Gastroesophageal sphincter (tissue), 4 donors: ENCODE measurements around the gene NXPH4. TPM values are rescaled to one million over a fixed set of nuclear protein-coding genes. Genes with fewer than 3 reads are reported as not detected.

Experiments used
- ATAC-seq: fragments of 150-250 bp; one replicate; pipeline ENCODE4 v1.9.1; 2016; ENCODE audit warnings: mild to moderate bottlenecking, moderate library complexity
- H3K27ac ChIP-seq, 4 donors: fragments of 200-600 bp; sonication (generic) in 3 of 4; 1 replicate in 3 of 4; 2 replicates in 1 of 4; pipeline ENCODE4 v1.5.1; 2016 to 2019
- H3K27me3 ChIP-seq: fragments of 200-600 bp; sonication (generic); one replicate; pipeline ENCODE4 v1.5.1; 2019
- H3K36me3 ChIP-seq, 2 donors: fragments of 200-600 bp; sonication (generic); one replicate each; pipeline ENCODE4 v1.5.1; 2019; ENCODE audit warnings: control low read depth in 1 of 2
- H3K4me1 ChIP-seq, 3 donors: fragments of 200-600 bp; sonication (generic); 1 replicate in 2 of 3; 2 replicates in 1 of 3; pipeline ENCODE4 v1.5.1; 2016 to 2019; ENCODE audit warnings: control low read depth in 2 of 3
- H3K4me3 ChIP-seq, 2 donors: fragments of 200-600 bp; sonication (generic); one replicate each; pipeline ENCODE4 v1.5.1; 2019; ENCODE audit warnings: mild to moderate bottlenecking in 1 of 2, moderate library complexity in 1 of 2
- H3K9me3 ChIP-seq, 3 donors: fragments of 200-600 bp; sonication (generic); one replicate each; pipeline ENCODE4 v1.5.1; 2017 to 2019; ENCODE audit warnings: control low read depth in 2 of 3
- EP300 ChIP-seq: sonication (generic); formaldehyde crosslinking; IDR thresholded peaks from one replicate; pipeline ENCODE4 v1.6.1; 2017; ENCODE audit warnings: antibody characterized with exemption, mild to moderate bottlenecking
- POLR2A ChIP-seq, 2 donors: fragments of 450-650 bp; IDR thresholded peaks; one replicate each; pipeline ENCODE4 v1.6.1; 2017; ENCODE audit warnings: antibody characterized with exemption in 2 of 2, mild to moderate bottlenecking in 2 of 2, moderate library complexity in 1 of 2
- POLR2AphosphoS5 ChIP-seq: sonication (generic); formaldehyde crosslinking; IDR thresholded peaks from one replicate; pipeline ENCODE4 v1.6.1; 2017; ENCODE audit warnings: antibody characterized with exemption
- WGBS, 2 donors: methylation state at CpG; one replicate each; pipeline ENCODE4 v1.1.5; 2018; ENCODE audit warnings: low coverage in 1 of 2; 5-methylcytosine and 5-hydroxymethylcytosine counted together
- total RNA-seq, 4 donors: library from RNA; depleted of rRNA; stranded (reverse); fragments of >200 nt; gene quantifications; one replicate each; pipeline ENCODE4 v1.1.0, GENCODE V29; 2016
- TF ChIP-seq, protein P1 (sequence below), 4 experiments: fragments of 200-600 bp in 2 of 4; fragments of 450-650 bp in 2 of 4; sonication (generic) in 1 of 4; IDR thresholded peaks; one replicate each; pipeline ENCODE4 v1.5.1; 2017 to 2019; ENCODE audit warnings: antibody characterized with exemption in 4 of 4, mild to moderate bottlenecking in 2 of 4, moderate library complexity in 2 of 4

Gene NXPH4
- total RNA-seq, 4 donors from 2014 or later, result 1.1 TPM; not detected in 3

DNA sequence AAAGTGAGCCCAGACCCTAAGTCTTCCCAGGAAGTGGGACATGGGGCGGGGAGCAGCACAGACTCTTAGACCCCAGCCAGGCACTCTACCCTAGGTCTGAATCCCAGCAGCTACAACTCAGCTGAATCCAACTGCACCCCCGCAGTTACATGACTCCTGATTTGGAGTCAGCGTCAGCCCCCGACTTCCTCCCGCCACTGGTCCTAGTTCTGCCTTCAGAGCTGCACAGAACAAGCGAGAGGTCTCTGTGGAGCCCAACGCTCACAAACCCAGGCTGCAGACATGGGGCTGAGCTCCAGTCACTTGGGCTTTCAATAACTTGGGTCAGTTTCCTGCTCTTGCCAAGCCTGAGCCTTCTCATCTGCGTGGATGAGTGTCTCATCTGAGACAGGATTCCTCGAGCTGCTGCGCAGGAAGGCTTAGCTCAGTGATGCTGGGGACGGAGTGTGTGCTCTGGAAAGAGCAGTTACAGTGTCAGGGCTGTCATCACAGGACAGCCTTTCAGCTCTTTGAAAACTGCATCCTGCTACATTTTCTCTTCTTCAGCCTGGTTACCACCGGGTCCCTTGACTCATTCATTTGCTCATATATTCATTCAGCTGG, 30.6 kb upstream of the NXPH4 start:
- Histone ChIP-seq H3K27ac (no peak overlapping the region), H3K27me3 (no peaks in the 10 kb centered on the region), H3K9me3 (no peaks in the 10 kb centered on the region), H3K4me3 (no peak overlapping the region), H3K36me3 (peaks cover 0 to 89% of the 10 kb centered on the region in 2 donors), H3K4me1 (peaks cover 0 to 9% (median 0%) of the 10 kb centered on the region in 3 donors)
- TF ChIP-seq POLR2A (IDR thresholded peaks at IDR 0.05) (no peak), POLR2AphosphoS5 (no peak), EP300 (no peak)
- TF ChIP-seq, protein P1, sequence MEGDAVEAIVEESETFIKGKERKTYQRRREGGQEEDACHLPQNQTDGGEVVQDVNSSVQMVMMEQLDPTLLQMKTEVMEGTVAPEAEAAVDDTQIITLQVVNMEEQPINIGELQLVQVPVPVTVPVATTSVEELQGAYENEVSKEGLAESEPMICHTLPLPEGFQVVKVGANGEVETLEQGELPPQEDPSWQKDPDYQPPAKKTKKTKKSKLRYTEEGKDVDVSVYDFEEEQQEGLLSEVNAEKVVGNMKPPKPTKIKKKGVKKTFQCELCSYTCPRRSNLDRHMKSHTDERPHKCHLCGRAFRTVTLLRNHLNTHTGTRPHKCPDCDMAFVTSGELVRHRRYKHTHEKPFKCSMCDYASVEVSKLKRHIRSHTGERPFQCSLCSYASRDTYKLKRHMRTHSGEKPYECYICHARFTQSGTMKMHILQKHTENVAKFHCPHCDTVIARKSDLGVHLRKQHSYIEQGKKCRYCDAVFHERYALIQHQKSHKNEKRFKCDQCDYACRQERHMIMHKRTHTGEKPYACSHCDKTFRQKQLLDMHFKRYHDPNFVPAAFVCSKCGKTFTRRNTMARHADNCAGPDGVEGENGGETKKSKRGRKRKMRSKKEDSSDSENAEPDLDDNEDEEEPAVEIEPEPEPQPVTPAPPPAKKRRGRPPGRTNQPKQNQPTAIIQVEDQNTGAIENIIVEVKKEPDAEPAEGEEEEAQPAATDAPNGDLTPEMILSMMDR (IDR thresholded peaks at IDR 0.05), result no peak
- 75% methylated on average over 1 to 2 of the region's 12 CpGs for WGBS, 2 donors
- no peak for ATAC-seq

DNA sequence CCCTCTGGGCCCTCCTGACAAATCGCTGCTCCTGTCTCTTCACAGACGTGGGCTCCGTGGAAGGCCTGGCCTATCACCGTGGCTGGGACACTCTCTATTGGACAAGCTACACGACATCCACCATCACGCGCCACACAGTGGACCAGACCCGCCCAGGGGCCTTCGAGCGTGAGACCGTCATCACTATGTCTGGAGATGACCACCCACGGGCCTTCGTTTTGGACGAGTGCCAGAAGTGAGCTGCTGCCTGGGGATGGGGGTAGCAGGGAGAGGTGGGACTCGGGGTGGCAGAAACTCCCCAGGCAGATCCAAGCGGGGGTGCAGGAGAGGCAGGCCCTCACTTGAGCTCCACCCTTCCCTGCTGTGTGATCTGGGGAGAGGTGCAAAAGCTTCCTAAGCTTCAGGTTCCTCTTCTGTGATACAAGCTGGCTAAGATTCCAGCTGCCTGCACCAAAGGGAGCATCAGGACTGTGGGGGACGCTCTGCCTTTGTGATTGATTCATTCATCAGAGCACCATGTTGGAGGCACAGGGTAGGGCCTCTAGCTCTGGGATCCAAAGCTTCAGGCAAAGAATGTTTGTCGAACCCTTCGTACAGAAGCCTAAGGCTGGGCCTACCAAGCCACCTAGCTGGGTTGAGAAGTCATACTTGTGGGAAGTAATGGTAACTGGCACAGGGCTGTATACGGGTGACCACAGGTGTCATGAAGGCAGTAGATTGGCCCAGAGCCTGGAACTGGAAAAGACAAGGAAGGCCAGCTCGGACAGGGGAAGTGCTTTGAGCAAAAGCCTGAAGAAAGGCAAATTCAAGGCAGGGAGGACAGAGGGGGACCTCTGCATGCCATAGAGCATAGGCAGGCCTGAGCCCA, 29.1 kb upstream of the NXPH4 start:
- H3K36me3 ChIP-seq, result peaks cover 0 to 92% of the 10 kb centered on the region in 2 donors
- H3K4me3 ChIP-seq, result no peak overlapping the region
- no peak overlapping the region for H3K27ac ChIP-seq
- H3K4me1 ChIP-seq, result peaks cover 0 to 9% (median 0%) of the 10 kb centered on the region in 3 donors
- no peak for TF ChIP-seq POLR2AphosphoS5
- TF ChIP-seq POLR2A (IDR thresholded peaks at IDR 0.05), result no peak
- no peaks in the 10 kb centered on the region for H3K9me3 ChIP-seq
- H3K27me3 ChIP-seq, result no peaks in the 10 kb centered on the region
- ATAC-seq, result no peak
- 16% methylated on average over 4 of the region's 21 CpGs; no CpG with 5 or more reads in 1 of the 2 donors for WGBS, 2 donors

DNA sequence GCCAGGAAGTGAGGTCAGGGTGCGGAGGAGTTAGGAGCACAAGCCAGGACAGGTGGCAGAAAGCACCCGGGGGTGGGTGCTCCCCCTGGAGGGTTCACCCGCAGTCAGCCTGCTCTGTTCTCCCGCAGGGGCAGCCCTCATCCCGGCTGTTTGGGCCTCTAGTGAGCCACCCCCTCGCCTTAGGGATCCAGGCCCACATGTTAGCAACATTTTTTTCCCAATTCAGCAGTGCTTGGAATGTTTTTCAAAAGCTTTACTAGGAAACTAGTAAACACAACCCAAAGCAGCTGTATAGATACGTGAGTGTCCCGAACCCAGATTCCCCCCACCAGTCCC, 28.5 kb upstream of the NXPH4 start:
- peaks cover 0 to 9% (median 0%) of the 10 kb centered on the region in 3 donors for H3K4me1 ChIP-seq
- no peak overlapping the region for H3K27ac ChIP-seq
- 60 to 62% methylated on average over 2 to 6 of the region's 8 CpGs for WGBS, 2 donors
- H3K4me3 ChIP-seq, result no peak overlapping the region
- no peaks in the 10 kb centered on the region for H3K27me3 ChIP-seq
- no peak for ATAC-seq
- H3K36me3 ChIP-seq, result peaks cover 0 to 98% of the 10 kb centered on the region in 2 donors
- H3K9me3 ChIP-seq, result no peaks in the 10 kb centered on the region
- TF ChIP-seq POLR2A (IDR thresholded peaks at IDR 0.05) (no peak), EP300 (no peak), POLR2AphosphoS5 (no peak)
- TF ChIP-seq, protein P1 (IDR thresholded peaks at IDR 0.05), result no peak

DNA sequence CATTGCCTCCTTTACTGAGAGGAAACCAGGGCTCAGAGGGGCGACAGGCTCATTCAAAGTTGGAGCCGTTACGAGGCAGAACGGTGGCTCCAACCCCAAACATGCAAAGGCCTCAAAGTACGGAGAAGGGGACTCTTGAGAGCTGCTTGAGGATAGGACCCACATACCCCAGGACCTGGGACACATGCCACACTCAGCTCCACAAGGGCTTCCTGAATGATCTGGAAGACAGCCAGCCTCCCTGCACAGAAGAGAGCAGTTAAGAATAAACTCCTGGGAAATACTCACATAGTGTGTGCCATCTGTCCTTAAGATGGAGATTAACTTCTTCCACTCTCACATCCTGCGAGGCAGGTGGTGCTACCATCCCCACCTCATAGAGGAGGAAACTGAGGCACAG, 26.6 kb upstream of the NXPH4 start:
- no peak for TF ChIP-seq POLR2AphosphoS5
- TF ChIP-seq, protein P1 (IDR thresholded peaks at IDR 0.05), result no peak
- TF ChIP-seq EP300, result no peak
- no peak for TF ChIP-seq POLR2A (IDR thresholded peaks at IDR 0.05)
- Histone ChIP-seq H3K9me3 (no peaks in the 10 kb centered on the region), H3K4me1 (peaks cover 0 to 9% (median 0%) of the 10 kb centered on the region in 3 donors), H3K4me3 (no peak overlapping the region), H3K27ac (no peak overlapping the region), H3K27me3 (no peaks in the 10 kb centered on the region), H3K36me3 (peaks cover 0 to 99% of the 10 kb centered on the region in 2 donors)
- 40% methylated on average over 2 of the region's 6 CpGs; no CpG with 5 or more reads in 1 of the 2 donors for WGBS, 2 donors
- no peak for ATAC-seq

DNA sequence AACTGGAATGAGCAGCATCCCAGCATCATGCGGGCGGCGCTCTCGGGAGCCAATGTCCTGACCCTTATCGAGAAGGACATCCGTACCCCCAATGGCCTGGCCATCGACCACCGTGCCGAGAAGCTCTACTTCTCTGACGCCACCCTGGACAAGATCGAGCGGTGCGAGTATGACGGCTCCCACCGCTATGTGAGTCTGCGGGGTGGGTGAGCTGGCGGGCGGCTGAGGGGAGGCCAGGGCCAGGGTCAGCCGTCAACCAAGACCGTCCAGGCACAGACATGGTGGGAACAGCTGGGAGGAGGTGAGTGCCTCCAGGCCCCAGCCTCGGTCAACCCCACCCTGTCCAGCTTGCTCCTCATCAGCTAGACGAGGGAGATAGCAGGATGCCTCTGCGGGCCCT, 25.8 kb upstream of the NXPH4 start:
- H3K4me3 ChIP-seq, result no peak overlapping the region
- no peaks in the 10 kb centered on the region for H3K9me3 ChIP-seq
- peaks cover 0 to 9% (median 0%) of the 10 kb centered on the region in 3 donors for H3K4me1 ChIP-seq
- TF ChIP-seq POLR2AphosphoS5 (no peak), EP300 (no peak), POLR2A (IDR thresholded peaks at IDR 0.05) (no peak)
- TF ChIP-seq, protein P1 (IDR thresholded peaks at IDR 0.05), result no peak
- H3K27ac ChIP-seq, result no peak overlapping the region
- ATAC-seq, result no peak
- H3K27me3 ChIP-seq, result no peaks in the 10 kb centered on the region
- no CpG with 5 or more reads among the region's 23 CpGs for WGBS, 2 donors
- peaks cover 0 to 99% of the 10 kb centered on the region in 2 donors for H3K36me3 ChIP-seq
